ENCODE data around the gene DHRSX. TPM values are rescaled to one million over a fixed set of nuclear protein-coding genes. Genes with fewer than 3 reads are reported as not detected.

DHRSX gene
- total RNA-seq, 1 donor from 2014 or later: 25.7 TPM

GRCh38 chrX:2414384-2414783 is 86.4 kb downstream of the DHRSX start:
- H3K27me3 Mint-ChIP-seq: no peaks in the 10 kb centered on the region
- H3K36me3 Mint-ChIP-seq (ENCODE audit: low read depth): peaks cover 6% of the 10 kb centered on the region
- intact Hi-C loops (cut with micrococcal nuclease): no loop called here
- no peaks in the 10 kb centered on the region for H3K9me3 Mint-ChIP-seq
- no peaks in the 10 kb centered on the region for H3K4me1 Mint-ChIP-seq
- H3K4me3 Mint-ChIP-seq: no peak overlapping the region
- H3K27ac Mint-ChIP-seq: no peak overlapping the region
- DNase-seq: no peak

DNA sequence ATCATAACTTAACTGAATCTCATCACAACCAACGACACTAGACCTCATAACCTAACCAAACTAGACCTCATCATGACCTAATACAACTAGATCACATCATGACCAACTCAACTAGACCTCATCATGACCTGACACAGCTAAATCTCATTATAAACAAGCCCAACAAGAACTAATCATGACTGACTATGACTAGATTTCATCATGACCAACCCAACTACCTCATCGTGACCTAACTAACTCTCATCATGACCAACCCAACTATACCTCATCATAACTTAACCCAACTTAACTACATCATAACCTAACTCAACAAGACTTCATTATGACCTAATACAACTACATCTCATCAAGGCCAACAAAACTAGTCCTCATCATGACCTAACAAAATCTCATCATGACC is 86.8 kb downstream of the DHRSX start:
- H3K27me3 Mint-ChIP-seq: no peaks in the 10 kb centered on the region
- no peak overlapping the region for H3K4me3 Mint-ChIP-seq
- H3K27ac Mint-ChIP-seq: no peak overlapping the region
- no peak for DNase-seq
- intact Hi-C loops (cut with micrococcal nuclease): no loop called here
- H3K9me3 Mint-ChIP-seq: no peaks in the 10 kb centered on the region
- H3K4me1 Mint-ChIP-seq: no peaks in the 10 kb centered on the region
- H3K36me3 Mint-ChIP-seq (ENCODE audit: low read depth): peaks cover 9% of the 10 kb centered on the region

DNA sequence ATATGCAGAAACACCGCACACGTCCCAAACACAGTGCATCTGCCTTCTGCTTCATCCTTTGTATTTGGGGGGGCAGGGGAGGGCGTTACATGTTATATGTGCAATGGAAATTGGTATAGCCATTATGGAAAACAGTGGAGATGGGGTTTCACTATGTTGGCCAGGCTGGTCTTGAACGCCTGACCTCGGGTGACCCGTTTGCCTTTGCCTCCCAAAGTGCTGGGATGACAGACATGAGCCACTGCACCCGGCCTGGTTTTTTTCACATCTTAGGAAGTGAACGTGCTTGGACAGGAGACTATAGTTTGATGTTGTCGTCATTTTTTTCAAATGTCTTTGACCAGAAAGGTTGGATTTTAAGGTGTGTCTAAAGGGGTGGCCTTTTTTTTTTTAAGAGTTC is 88.6 kb downstream of the DHRSX start:
- H3K4me1 Mint-ChIP-seq: no peaks in the 10 kb centered on the region
- intact Hi-C loops (cut with micrococcal nuclease): no loop called here
- no peaks in the 10 kb centered on the region for H3K9me3 Mint-ChIP-seq
- peaks cover 23% of the 10 kb centered on the region for H3K36me3 Mint-ChIP-seq (ENCODE audit: low read depth)
- H3K27ac Mint-ChIP-seq: no peak overlapping the region
- no peaks in the 10 kb centered on the region for H3K27me3 Mint-ChIP-seq
- no peak overlapping the region for H3K4me3 Mint-ChIP-seq
- no peak for DNase-seq

GRCh38 chrX:2410279-2411020 is 90.3 kb downstream of the DHRSX start:
- Mint-ChIP-seq H3K27ac (no peak overlapping the region), H3K9me3 (no peaks in the 10 kb centered on the region), H3K4me1 (no peaks in the 10 kb centered on the region), H3K36me3 (ENCODE audit: low read depth) (peaks cover 31% of the 10 kb centered on the region), H3K27me3 (no peaks in the 10 kb centered on the region), H3K4me3 (no peak overlapping the region)
- intact Hi-C loops (cut with micrococcal nuclease): no loop called here
- no peak for DNase-seq

- intact Hi-C loops (cut with micrococcal nuclease): no loop called here
- Mint-ChIP-seq H3K27me3 (no peaks in the 10 kb centered on the region), H3K9me3 (no peaks in the 10 kb centered on the region), H3K27ac (no peak overlapping the region), H3K4me1 (no peaks in the 10 kb centered on the region), H3K36me3 (ENCODE audit: low read depth) (peaks cover 31% of the 10 kb centered on the region), H3K4me3 (no peak overlapping the region)
- no peak for DNase-seq
Observed at GRCh38 chrX:2409796-2410195, 91.0 kb downstream of the DHRSX start.

GRCh38 chrX:2408856-2409255 is 91.9 kb downstream of the DHRSX start:
- intact Hi-C loops (cut with micrococcal nuclease): no loop called here
- Mint-ChIP-seq H3K36me3 (ENCODE audit: low read depth) (peaks cover 31% of the 10 kb centered on the region), H3K9me3 (no peaks in the 10 kb centered on the region), H3K4me3 (no peak overlapping the region), H3K27ac (no peak overlapping the region), H3K27me3 (no peaks in the 10 kb centered on the region), H3K4me1 (no peaks in the 10 kb centered on the region)
- no peak for DNase-seq

DNA sequence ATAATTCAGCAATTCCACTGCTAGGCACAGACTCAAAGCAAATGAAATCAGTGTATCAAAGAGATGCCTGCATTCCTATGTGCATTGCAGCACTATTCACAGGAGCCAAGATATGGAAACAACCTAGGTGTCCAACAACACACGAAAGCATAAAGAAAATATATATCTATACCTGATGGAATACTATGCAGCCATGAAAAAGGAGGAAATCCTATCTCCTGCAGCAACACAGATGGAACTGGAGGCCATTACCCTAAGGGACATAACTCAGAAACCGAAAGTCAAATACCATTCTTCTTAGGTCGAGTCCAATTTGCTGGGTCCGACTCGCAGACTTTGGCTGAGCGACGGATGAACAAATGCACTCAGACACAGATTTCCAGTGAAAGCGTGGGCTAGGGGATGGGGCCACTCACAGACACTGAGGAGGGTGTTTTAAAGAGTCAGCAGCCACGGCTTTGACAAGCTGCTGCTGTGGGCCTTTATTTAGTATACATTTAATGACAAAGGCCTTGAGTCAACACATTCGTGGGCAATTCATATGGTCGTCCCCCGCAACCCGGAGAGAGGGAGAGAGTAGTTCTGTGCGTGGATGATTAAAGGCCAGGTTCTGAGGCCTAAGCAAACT is 93.8 kb downstream of the DHRSX start:
- DNase-seq: no peak
- Mint-ChIP-seq H3K36me3 (ENCODE audit: low read depth) (peaks cover 36% of the 10 kb centered on the region), H3K4me1 (no peaks in the 10 kb centered on the region), H3K9me3 (no peaks in the 10 kb centered on the region), H3K27ac (no peak overlapping the region), H3K27me3 (no peaks in the 10 kb centered on the region), H3K4me3 (no peak overlapping the region)
- intact Hi-C loops (cut with micrococcal nuclease): no loop called here

- Mint-ChIP-seq H3K27me3 (no peaks in the 10 kb centered on the region), H3K4me1 (no peaks in the 10 kb centered on the region), H3K4me3 (no peak overlapping the region), H3K36me3 (ENCODE audit: low read depth) (peaks cover 34% of the 10 kb centered on the region), H3K27ac (no peak overlapping the region), H3K9me3 (no peaks in the 10 kb centered on the region)
- intact Hi-C loops (cut with micrococcal nuclease): no loop called here
- DNase-seq: no peak
Observed at GRCh38 chrX:2404776-2405175, 96.0 kb downstream of the DHRSX start.

- no peak overlapping the region for H3K27ac Mint-ChIP-seq
- no peak for DNase-seq
- no peaks in the 10 kb centered on the region for H3K27me3 Mint-ChIP-seq
- H3K4me3 Mint-ChIP-seq: no peak overlapping the region
- H3K4me1 Mint-ChIP-seq: no peaks in the 10 kb centered on the region
- peaks cover 20% of the 10 kb centered on the region for H3K36me3 Mint-ChIP-seq (ENCODE audit: low read depth)
- intact Hi-C loops (cut with micrococcal nuclease): no loop called here
- H3K9me3 Mint-ChIP-seq: no peaks in the 10 kb centered on the region
Observed at GRCh38 chrX:2402361-2402690, 98.5 kb downstream of the DHRSX start.

DNA sequence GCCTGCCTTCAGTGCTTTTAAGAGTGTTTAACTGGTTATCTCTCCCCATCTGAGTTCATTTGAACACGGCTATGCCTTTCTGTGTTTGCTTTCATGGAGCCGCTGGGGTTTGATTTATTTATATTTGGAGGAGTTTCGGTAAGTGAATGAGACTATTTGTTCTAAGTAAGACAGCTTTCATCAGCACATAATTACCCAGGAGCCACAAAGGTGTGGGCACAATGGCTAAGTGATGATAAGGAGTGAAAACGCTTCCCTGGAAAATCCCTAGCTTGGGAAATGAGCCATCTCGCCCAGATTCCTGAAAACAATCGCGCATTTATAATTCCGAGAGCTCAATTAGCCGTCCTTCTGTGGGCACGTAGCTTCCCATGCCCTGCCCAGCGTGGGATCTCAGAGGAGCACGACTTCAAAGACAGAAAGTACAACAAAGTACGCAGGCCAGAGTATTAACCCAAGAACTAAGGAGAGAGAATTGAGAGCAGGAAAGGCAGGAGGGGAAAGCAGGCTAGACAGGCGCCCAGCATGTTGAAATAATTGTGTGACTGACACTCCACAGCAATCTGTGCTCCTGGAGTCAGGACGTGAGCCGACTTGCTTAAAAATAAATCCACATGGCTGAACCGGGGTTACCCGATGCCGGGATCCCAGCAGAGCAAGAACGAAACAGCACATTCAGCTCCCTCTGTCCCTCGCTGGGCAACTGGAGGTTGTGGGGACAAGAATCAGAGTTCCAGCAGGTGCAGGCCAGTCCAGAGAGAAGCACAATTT is 99.0 kb downstream of the DHRSX start:
- intact Hi-C loops (cut with micrococcal nuclease): no loop called here
- no peak for DNase-seq
- Mint-ChIP-seq H3K4me1 (no peaks in the 10 kb centered on the region), H3K9me3 (no peaks in the 10 kb centered on the region), H3K27ac (no peak overlapping the region), H3K4me3 (no peak overlapping the region), H3K27me3 (no peaks in the 10 kb centered on the region), H3K36me3 (ENCODE audit: low read depth) (peaks cover 14% of the 10 kb centered on the region)

DNA sequence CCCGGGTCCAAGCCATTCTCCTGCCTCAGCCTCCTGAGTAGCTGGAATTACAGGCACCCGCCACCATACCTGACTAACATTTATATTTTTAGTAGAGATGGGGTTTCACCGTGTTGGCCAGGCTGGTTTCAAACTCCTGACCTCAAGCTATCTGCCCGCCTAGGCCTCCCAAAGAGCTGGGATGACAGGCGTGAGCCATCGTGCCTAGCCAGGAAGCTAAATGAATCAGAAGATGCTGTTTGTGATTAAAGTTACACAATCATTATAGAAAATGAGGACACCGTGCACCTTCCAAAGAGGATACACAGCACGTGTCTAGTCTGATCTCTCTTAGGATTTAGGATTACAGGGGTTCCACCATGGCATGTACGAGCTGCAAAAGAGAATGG is 99.6 kb downstream of the DHRSX start:
- Mint-ChIP-seq H3K27ac (no peak overlapping the region), H3K4me3 (no peak overlapping the region), H3K9me3 (no peaks in the 10 kb centered on the region), H3K36me3 (ENCODE audit: low read depth) (peaks cover 11% of the 10 kb centered on the region), H3K4me1 (no peaks in the 10 kb centered on the region), H3K27me3 (no peaks in the 10 kb centered on the region)
- intact Hi-C loops (cut with micrococcal nuclease): no loop called here
- no peak for DNase-seq

DNA sequence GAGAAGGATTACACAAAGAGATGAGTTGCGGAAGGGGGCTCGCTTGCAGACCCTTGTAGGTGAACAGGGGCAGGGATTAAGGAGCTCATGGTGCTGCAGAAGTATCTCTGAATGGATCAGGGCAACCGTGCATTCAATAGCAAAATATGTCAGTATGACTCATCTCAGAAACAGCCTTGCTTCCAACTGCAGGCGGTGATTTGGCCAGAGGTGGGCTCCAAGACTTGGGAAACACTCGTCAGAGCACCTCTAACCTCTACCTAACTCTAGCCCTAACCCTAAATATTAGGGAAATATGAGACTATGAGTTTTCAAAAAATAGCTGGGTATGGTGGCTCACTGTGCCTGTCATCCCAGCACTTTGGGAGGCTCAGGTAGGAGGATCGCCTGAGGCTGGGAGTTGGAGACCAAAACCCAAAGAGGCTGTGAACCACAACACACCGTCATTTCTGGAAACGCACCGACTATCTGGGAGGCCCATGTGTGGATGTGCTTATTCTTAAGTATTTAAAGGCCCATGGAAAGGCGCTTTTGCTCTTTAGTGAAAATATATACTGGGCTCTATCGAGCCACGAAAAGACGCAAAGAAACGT is 102.6 kb downstream of the DHRSX start:
- intact Hi-C loops (cut with micrococcal nuclease): no loop called here
- H3K9me3 Mint-ChIP-seq: no peaks in the 10 kb centered on the region
- H3K27ac Mint-ChIP-seq: no peak overlapping the region
- H3K4me1 Mint-ChIP-seq: no peaks in the 10 kb centered on the region
- no peaks in the 10 kb centered on the region for H3K27me3 Mint-ChIP-seq
- H3K4me3 Mint-ChIP-seq: no peak overlapping the region
- no peak for DNase-seq
- peaks cover 10% of the 10 kb centered on the region for H3K36me3 Mint-ChIP-seq (ENCODE audit: low read depth)

DNA sequence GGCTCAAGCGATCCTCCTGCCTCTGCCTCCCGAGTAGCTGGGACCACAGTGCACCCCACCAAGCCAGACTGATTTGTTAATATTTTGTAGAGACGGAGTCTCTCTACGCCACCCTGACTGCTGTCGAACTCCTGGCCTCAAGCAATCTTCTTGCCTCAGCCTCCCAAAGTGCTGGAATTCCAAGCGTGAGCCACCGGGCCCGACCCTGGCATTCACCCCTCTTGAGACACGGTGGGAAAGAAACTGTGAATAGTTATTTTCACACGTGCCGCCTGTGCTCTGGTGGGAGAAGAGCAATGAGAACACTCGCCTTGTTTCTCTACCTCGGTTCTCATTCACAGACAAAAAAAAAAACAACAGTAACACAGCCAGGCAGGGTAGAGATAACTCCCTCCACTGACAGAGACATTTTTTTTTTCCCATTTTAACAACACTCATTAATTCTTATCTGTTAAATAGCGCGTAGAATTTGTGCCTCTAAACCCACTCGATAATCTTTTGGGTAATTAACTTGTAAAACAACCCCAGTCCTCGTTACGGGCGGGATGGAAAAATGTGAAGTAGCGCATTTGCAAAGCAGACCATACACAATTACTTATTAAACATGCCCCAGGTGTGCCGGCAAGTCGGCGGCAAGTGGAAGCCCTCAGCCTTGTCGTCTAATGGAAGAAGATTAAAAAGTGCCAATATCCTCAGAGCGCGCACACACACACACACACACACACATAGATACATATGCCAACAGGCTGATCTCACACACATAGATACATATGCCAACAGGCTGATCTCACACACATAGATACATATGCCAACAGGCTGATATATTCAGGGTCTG is 103.3 kb downstream of the DHRSX start:
- Mint-ChIP-seq H3K4me3 (no peak overlapping the region), H3K36me3 (ENCODE audit: low read depth) (peaks cover 9% of the 10 kb centered on the region), H3K9me3 (no peaks in the 10 kb centered on the region), H3K27ac (no peak overlapping the region), H3K27me3 (no peaks in the 10 kb centered on the region), H3K4me1 (no peaks in the 10 kb centered on the region)
- intact Hi-C loops (cut with micrococcal nuclease): no loop called here
- no peak for DNase-seq

Measured in activated CD4-positive, alpha-beta T cell treated with anti-CD3 and anti-CD28 coated beads, Interleukin-2, amount 10 ng/mL, durations not matched to agents 24 days and 14 days (primary cell).